Tibial nerve (tissue), 4 donors: ENCODE measurements around the gene PRCD.

Source experiments
- EP300 ChIP-seq, 2 donors: sonication (generic); formaldehyde crosslinking; IDR thresholded peaks; one replicate each; pipeline ENCODE4 v1.6.1; 2017; ENCODE audit warnings: antibody characterized with exemption in 2 of 2, mild to moderate bottlenecking in 1 of 2
- POLR2A ChIP-seq, 2 donors: fragments of 450-650 bp; IDR thresholded peaks; one replicate each; pipeline ENCODE4 v1.6.1; 2017; ENCODE audit warnings: antibody characterized with exemption in 2 of 2, mild to moderate bottlenecking in 2 of 2, moderate library complexity in 2 of 2
- TF ChIP-seq, protein P1 (sequence below), 5 experiments: fragments of 200-600 bp in 3 of 5; fragments of 450-650 bp in 2 of 5; sonication (generic) in 3 of 5; IDR thresholded peaks; one replicate each; pipeline ENCODE4 v1.5.1; 2016 to 2019; ENCODE audit warnings: antibody characterized with exemption in 5 of 5, mild to moderate bottlenecking in 3 of 5, moderate library complexity in 2 of 5

DNA sequence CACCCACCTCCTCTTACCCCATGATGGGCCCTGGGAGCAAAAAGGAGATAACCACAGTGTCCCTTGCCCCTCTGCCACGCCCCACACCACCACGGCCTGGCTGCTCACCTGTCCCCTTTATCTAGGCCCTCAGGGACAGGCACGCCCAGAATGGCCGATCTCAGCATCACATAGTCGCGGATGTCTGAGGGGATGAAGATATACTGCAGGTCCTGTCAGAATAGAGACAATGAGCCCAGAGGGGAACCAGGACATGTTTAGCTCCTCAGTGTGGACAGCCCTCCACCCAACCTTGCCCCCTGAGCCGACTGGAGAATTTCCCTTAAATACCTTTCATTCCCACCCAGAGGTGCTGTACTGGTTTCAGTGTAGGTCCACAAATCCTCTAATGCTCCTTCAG is 30.6 kb downstream of the PRCD start:
- TF ChIP-seq, protein P1, sequence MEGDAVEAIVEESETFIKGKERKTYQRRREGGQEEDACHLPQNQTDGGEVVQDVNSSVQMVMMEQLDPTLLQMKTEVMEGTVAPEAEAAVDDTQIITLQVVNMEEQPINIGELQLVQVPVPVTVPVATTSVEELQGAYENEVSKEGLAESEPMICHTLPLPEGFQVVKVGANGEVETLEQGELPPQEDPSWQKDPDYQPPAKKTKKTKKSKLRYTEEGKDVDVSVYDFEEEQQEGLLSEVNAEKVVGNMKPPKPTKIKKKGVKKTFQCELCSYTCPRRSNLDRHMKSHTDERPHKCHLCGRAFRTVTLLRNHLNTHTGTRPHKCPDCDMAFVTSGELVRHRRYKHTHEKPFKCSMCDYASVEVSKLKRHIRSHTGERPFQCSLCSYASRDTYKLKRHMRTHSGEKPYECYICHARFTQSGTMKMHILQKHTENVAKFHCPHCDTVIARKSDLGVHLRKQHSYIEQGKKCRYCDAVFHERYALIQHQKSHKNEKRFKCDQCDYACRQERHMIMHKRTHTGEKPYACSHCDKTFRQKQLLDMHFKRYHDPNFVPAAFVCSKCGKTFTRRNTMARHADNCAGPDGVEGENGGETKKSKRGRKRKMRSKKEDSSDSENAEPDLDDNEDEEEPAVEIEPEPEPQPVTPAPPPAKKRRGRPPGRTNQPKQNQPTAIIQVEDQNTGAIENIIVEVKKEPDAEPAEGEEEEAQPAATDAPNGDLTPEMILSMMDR (IDR thresholded peaks at IDR 0.05), result no peak
- TF ChIP-seq POLR2A (IDR thresholded peaks at IDR 0.05), result no peak
- no peak for TF ChIP-seq EP300 (IDR thresholded peaks at IDR 0.05)
